Tibial artery (tissue), 4 donors: ENCODE results near the gene DAW1.

ENCODE experiments used
- DNase-seq, 2 donors: peaks; one replicate each; pipeline ENCODE4 v3.0.0-alpha.2; 2019
- H3K27ac ChIP-seq, 2 donors: fragments of 200-600 bp; sonication (generic) in 1 of 2; 1 replicate in 1 of 2; 2 replicates in 1 of 2; pipeline ENCODE4 v1.5.1; 2018 to 2019; ENCODE audit warnings: mild to moderate bottlenecking in 1 of 2
- H3K27me3 ChIP-seq, 2 donors: fragments of 200-600 bp; sonication (generic) in 1 of 2; one replicate each; pipeline versions ENCODE4 v1.5.1 to v1.6.0; 2016 to 2019
- H3K36me3 ChIP-seq, 3 donors: fragments of 200-600 bp; sonication (generic) in 2 of 3; one replicate each; pipeline ENCODE4 v1.5.1; 2016 to 2019; ENCODE audit warnings: mild to moderate bottlenecking in 2 of 3
- H3K4me1 ChIP-seq, 4 donors: fragments of 200-600 bp; sonication (generic) in 2 of 4; 1 replicate in 3 of 4; 2 replicates in 1 of 4; pipeline ENCODE4 v1.5.1; 2016 to 2019
- H3K4me3 ChIP-seq, 2 donors: fragments of 200-600 bp; sonication (generic) in 1 of 2; 1 replicate in 1 of 2; 2 replicates in 1 of 2; pipeline ENCODE4 v1.5.1; 2018 to 2019; ENCODE audit warnings: mild to moderate bottlenecking in 2 of 2
- H3K9me3 ChIP-seq, 3 donors: fragments of 200-600 bp; sonication (generic) in 1 of 3; one replicate each; pipeline ENCODE4 v1.5.1; 2016 to 2019
- intact Hi-C: fragments of 100-400 bp; cut with DNase I; formaldehyde crosslinking; loops from one replicate; pipeline ENCODE4 v1.15.0; 2023; ENCODE audit warnings: low total_unique reads
- TF ChIP-seq, protein P1 (sequence below), 2 experiments: fragments of 200-600 bp in 1 of 2; fragments of 450-650 bp in 1 of 2; IDR thresholded peaks; one replicate each; pipeline ENCODE4 v1.5.1; 2017 to 2019; ENCODE audit warnings: antibody characterized with exemption in 2 of 2, mild to moderate bottlenecking in 1 of 2, moderate library complexity in 1 of 2

Gene DAW1

DNA sequence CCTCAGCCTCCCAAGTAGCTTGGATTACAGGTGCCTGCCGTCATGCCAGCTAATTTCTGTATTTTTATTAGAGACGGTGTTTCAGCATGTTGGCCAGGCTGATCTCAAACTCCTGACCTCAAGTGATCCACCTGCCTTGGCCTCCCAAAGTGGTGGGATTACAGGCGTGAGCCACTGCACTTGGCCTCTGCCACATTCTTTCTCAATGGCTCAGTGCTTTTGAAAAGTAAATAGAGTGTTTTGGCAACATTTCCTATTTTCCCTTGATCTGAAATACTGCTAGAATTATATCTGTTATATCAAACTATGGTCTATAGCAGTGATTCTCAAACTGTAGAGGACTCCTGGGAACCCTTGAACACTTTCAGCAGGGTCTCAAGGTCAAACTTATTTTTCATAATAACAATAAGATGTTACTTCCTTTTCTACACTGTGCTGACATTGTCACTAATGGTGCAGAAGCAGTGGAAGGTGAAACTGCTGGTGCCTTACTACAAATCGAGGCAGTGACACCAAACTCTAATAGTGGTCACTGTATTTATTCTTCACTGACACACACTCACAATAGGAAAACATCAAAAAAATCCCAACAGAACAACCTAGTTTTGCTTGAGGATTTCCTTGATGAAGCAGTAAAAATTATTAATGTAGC is 10.6 kb downstream of the DAW1 start:
- no peak for DNase-seq
- intact Hi-C loops: loop anchor here (10.0 kb wide), 1 partner anchor 1393 kb away; the partner anchor contains the start of gene PID1

DNA sequence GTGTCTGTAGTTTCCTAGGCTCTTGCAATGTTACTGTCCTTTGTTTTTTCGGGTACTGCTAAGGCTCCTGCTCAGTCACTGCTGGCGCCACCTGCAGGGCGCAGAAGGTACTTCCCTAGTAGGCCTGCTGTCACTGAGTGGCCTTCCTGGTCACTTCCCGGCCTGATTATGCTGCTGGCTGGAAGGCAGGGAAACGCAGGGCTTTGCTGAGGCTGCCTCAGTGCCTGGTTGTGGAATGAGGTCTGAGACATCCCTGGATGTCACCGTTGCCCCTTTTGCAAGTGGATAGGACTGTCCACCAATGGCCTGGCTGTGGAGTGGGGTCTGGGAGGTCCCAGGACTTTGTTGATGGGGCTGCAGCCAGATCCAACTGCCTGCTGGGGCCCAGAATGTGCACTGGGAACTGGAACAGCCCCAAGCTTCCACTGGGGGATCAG is 13.1 kb downstream of the DAW1 start:
- Histone ChIP-seq H3K4me3 (no peak overlapping the region), H3K9me3 (no peaks in the 10 kb centered on the region), H3K36me3 (no peaks in the 10 kb centered on the region), H3K27me3 (no peaks in the 10 kb centered on the region), H3K27ac (no peak overlapping the region), H3K4me1 (peaks cover 0 to 11% (median 0%) of the 10 kb centered on the region in 4 donors)
- TF ChIP-seq, protein P1, sequence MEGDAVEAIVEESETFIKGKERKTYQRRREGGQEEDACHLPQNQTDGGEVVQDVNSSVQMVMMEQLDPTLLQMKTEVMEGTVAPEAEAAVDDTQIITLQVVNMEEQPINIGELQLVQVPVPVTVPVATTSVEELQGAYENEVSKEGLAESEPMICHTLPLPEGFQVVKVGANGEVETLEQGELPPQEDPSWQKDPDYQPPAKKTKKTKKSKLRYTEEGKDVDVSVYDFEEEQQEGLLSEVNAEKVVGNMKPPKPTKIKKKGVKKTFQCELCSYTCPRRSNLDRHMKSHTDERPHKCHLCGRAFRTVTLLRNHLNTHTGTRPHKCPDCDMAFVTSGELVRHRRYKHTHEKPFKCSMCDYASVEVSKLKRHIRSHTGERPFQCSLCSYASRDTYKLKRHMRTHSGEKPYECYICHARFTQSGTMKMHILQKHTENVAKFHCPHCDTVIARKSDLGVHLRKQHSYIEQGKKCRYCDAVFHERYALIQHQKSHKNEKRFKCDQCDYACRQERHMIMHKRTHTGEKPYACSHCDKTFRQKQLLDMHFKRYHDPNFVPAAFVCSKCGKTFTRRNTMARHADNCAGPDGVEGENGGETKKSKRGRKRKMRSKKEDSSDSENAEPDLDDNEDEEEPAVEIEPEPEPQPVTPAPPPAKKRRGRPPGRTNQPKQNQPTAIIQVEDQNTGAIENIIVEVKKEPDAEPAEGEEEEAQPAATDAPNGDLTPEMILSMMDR (IDR thresholded peaks at IDR 0.05): peak; percentile 44 to 60
- intact Hi-C loops: loop anchor here (10.0 kb wide), 1 partner anchor 1390 kb away; the partner anchor contains the start of gene PID1
- DNase-seq: peak in 1 of 2 donors; percentile 68

More for the DNA sequence above, 10.6 kb downstream of the DAW1 start:
- Histone ChIP-seq H3K36me3 (no peaks in the 10 kb centered on the region), H3K4me1 (peaks cover 0 to 25% (median 2%) of the 10 kb centered on the region in 4 donors), H3K9me3 (no peaks in the 10 kb centered on the region), H3K4me3 (no peak overlapping the region), H3K27ac (peak overlapping the region in 1 of 2 donors; percentile 0), H3K27me3 (no peaks in the 10 kb centered on the region)
- TF ChIP-seq, protein P1 (IDR thresholded peaks at IDR 0.05): no peak

DNA sequence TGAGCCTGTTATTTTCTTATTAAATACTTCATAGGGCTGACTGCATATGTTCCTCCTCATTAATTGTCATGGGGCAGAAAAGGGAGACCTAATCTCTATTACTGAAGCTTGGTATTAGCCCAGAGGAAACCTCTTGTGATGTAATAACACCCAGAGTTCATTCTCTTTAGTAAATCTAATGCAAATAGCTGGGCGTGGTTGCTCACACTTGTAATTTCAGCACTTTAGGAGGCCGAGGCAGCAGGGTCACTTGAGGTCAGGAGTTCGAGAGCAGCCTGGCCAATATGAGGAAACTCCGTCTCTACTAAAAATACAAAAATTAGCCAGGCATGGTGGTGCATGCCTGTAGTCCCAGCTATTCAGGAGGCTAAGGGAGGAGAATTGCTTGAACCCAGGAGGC is 14.7 kb downstream of the DAW1 start:
- no peak for DNase-seq
- TF ChIP-seq, protein P1 (IDR thresholded peaks at IDR 0.05): no peak
- no peaks in the 10 kb centered on the region for H3K27me3 ChIP-seq
- intact Hi-C loops: loop anchor here (10.0 kb wide), 1 partner anchor 1389 kb away; the partner anchor contains the start of gene PID1
- H3K9me3 ChIP-seq: no peaks in the 10 kb centered on the region
- H3K27ac ChIP-seq: no peak overlapping the region
- H3K4me3 ChIP-seq: no peak overlapping the region
- H3K4me1 ChIP-seq: peaks cover 0 to 11% (median 0%) of the 10 kb centered on the region in 4 donors
- H3K36me3 ChIP-seq: no peaks in the 10 kb centered on the region

DNA sequence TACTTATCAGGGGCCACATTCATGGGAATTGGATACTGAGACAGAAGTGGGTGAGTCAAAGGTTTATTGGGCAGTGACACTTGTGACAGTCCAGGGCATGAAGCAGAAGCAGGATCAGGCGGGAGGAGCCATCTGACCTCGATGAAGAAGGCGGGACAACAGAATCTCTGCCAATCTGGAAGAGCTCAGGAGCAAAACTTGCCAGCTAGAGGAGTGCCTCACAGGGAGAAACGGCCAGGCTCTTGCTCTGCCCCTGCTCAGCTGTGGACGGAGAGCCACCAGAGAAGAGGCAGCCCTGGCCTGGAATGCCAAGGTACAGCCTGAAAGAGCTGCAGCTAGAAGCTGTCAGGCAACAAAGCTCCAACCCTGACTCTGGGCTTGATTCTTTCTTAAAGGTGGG is 16.9 kb downstream of the DAW1 start:
- Histone ChIP-seq H3K27me3 (no peaks in the 10 kb centered on the region), H3K27ac (no peak overlapping the region), H3K36me3 (no peaks in the 10 kb centered on the region), H3K9me3 (no peaks in the 10 kb centered on the region), H3K4me3 (no peak overlapping the region), H3K4me1 (no peaks in the 10 kb centered on the region)
- DNase-seq: no peak
- TF ChIP-seq, protein P1 (IDR thresholded peaks at IDR 0.05): no peak
- intact Hi-C loops: loop anchor here (10.0 kb wide), 1 partner anchor 1387 kb away; the partner anchor contains the start of gene PID1

DNA sequence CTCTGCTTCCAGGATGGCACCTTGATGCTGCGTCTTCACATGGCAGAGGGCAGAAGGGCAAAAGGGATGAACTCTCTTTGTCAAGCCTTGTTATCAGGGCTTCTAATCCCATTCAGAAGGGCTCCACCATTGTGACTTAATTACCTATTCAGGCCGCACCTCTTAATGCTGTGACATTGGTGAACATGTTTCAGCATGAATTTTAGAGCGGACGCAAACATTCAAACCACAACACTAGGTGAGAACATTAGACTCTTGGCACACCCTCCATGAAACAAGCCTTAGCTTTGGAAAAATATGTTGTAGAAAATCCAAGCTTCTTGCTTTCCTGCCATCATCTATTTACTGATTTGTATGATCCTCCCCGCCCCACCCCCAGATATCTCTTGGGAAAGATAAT is 17.9 kb downstream of the DAW1 start:
- H3K4me1 ChIP-seq: no peaks in the 10 kb centered on the region
- H3K9me3 ChIP-seq: no peaks in the 10 kb centered on the region

More for the DNA sequence above, 17.9 kb downstream of the DAW1 start:
- intact Hi-C loops: loop anchor here (10.0 kb wide), 1 partner anchor 1385 kb away; the partner anchor contains the start of gene PID1
- Histone ChIP-seq H3K4me3 (no peak overlapping the region), H3K36me3 (no peaks in the 10 kb centered on the region), H3K27me3 (no peaks in the 10 kb centered on the region), H3K27ac (no peak overlapping the region)
- DNase-seq: no peak
- TF ChIP-seq, protein P1 (IDR thresholded peaks at IDR 0.05): no peak
